Gastrocnemius medialis (tissue), 4 donors: Measurements from ENCODE around the gene ACADVL. TPM values are rescaled to one million over a fixed set of nuclear protein-coding genes. Genes with fewer than 3 reads are reported as not detected.

Experiments
- ATAC-seq, 2 donors: fragments of 150-250 bp; one replicate each; pipeline ENCODE4 v1.9.1; 2016
- DNase-seq, 2 donors: peaks; one replicate each; pipeline ENCODE4 v3.0.0-alpha.2; 2019
- H3K27ac ChIP-seq, 4 donors: fragments of 200-600 bp; sonication (generic); 1 replicate in 1 of 4; 2 replicates in 3 of 4; pipeline ENCODE4 v1.5.1; 2016 to 2018; ENCODE audit warnings: mild to moderate bottlenecking in 2 of 4, moderate library complexity in 1 of 4
- H3K27me3 ChIP-seq, 3 donors: fragments of 200-600 bp; sonication (generic) in 2 of 3; 1 replicate in 1 of 3; 2 replicates in 2 of 3; pipeline versions ENCODE4 v1.5.1 to v1.6.0; 2016 to 2019; ENCODE audit warnings: mild to moderate bottlenecking in 1 of 3, moderate library complexity in 1 of 3
- H3K36me3 ChIP-seq, 2 donors: fragments of 200-600 bp; sonication (generic) in 1 of 2; one replicate each; pipeline ENCODE4 v1.5.1; 2017 to 2018
- H3K4me1 ChIP-seq, 2 donors: fragments of 200-600 bp; sonication (generic) in 1 of 2; one replicate each; pipeline ENCODE4 v1.5.1; 2016 to 2017; ENCODE audit warnings: mild to moderate bottlenecking in 2 of 2
- H3K4me3 ChIP-seq, 4 donors: fragments of 200-600 bp; sonication (generic) in 3 of 4; 1 replicate in 1 of 4; 2 replicates in 3 of 4; pipeline ENCODE4 v1.5.1; 2016 to 2019; ENCODE audit warnings: mild to moderate bottlenecking in 2 of 4
- H3K9me3 ChIP-seq, 3 donors: fragments of 200-600 bp; sonication (generic) in 2 of 3; 1 replicate in 1 of 3; 2 replicates in 2 of 3; pipeline ENCODE4 v1.5.1; 2016 to 2019
- CTCF ChIP-seq, 5 experiments: fragments of 450-650 bp in 3 of 5; fragments of 200-600 bp in 2 of 5; sonication (generic) in 2 of 5; IDR thresholded peaks in 4 of 5; conservative IDR thresholded peaks in 1 of 5; 1 replicate in 4 of 5; 2 replicates in 1 of 5; pipeline ENCODE4 v1.5.1; 2016 to 2019; ENCODE audit warnings: antibody characterized with exemption in 5 of 5, mild to moderate bottlenecking in 3 of 5, moderate library complexity in 3 of 5
- POLR2A ChIP-seq, 2 donors: fragments of 450-650 bp; IDR thresholded peaks; one replicate each; pipeline ENCODE4 v1.6.1; 2017; ENCODE audit warnings: antibody characterized with exemption in 2 of 2, mild to moderate bottlenecking in 2 of 2, moderate library complexity in 2 of 2
- in situ Hi-C, 4 donors: fragments of 200-750 bp; cut with MboI; loops; one replicate each; pipeline versions ENCODE4 v1.15.0 to v1.8.0; 2017; ENCODE audit warnings: low sequenced_read_pairs in 4 of 4
- intact Hi-C: fragments of 100-400 bp; cut with DNase I; formaldehyde crosslinking; loops from one replicate; pipeline ENCODE4 v1.15.1; 2023; ENCODE audit warnings: low total_unique reads
- total RNA-seq, 4 donors: library from RNA; depleted of rRNA; stranded (reverse); fragments of >200 nt; gene quantifications; one replicate each; pipeline versions ENCODE4 v1.1.0 to v1.2.3, GENCODE V29; 2016

The ACADVL gene
- total RNA-seq, 4 donors from 2014 or later: 771 to 1,217 (median 1,086) TPM

DNA sequence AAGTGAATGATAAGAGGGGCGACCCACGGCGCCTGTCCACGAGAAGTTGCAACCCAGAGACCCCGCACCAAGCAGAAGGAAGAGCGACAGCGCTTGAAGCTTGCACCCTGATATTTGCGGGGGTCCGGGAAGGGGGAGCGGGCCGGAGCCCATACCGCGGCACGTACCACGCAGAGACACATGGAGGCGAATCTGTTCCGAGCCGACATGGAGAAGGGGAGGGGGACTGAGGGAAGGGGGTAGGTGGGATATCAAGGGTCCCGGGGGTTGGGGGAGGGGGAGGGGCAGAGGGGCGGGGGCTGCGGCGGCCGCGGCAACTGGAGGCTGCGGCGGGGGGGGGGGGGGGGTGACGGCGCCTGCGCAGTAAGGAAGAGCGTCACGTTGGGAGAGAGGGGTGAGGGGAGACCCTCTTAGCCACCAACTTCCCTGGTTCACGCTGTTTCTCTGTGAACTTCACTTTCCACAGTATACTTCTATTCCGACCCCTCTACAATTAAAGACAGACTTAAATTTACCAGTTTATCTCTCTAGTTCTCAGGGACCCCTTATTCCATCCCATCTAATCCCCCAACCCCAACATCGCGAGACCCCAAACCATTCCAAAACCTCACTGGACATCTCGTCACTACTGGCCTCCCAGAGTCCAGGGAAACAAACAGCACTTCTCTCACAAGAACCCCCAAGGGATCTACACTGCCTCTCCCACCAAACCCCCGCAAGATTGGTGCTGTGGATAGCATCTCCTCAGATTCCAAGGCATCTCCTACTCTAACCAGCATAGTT, 8.1 kb upstream of the ACADVL start:
- Histone ChIP-seq H3K4me1 (peaks cover 18 to 22% of the 10 kb centered on the region in 2 donors), H3K36me3 (no peaks in the 10 kb centered on the region), H3K9me3 (no peaks in the 10 kb centered on the region), H3K27me3 (peaks cover 8 to 25% (median 13%) of the 10 kb centered on the region in 3 donors), H3K27ac (no peak overlapping the region), H3K4me3 (no peak overlapping the region)
- ATAC-seq (no peak), DNase-seq (no peak)
- no peak for TF ChIP-seq POLR2A (IDR thresholded peaks at IDR 0.05)
- in situ Hi-C loops: no loop called here
- intact Hi-C loops: loop anchor here (10.0 kb wide), 1 partner anchor 623 kb away; the partner anchor contains the start of gene KDM6B

GRCh38 chr17:7213895-7214299, 5.8 kb upstream of the ACADVL start:
- peak overlapping the region in 3 of 4 donors; percentile 24 to 76 (median 63) for H3K27ac ChIP-seq
- peak overlapping the region; percentile 61 to 80 (median 68) for H3K4me3 ChIP-seq
- DNase-seq (peak in 1 of 2 donors; percentile 32), ATAC-seq (no peak)
- TF ChIP-seq POLR2A (IDR thresholded peaks at IDR 0.05) (no peak), CTCF (IDR thresholded peaks at IDR 0.05 in 4 of 5, conservative IDR thresholded peaks at IDR 0.05 in 1 of 5) (peak in 2 of 5 experiments; percentile 23)
- H3K4me1 ChIP-seq: peaks cover 34 to 37% of the 10 kb centered on the region in 2 donors
- no peaks in the 10 kb centered on the region for H3K36me3 ChIP-seq
- no peaks in the 10 kb centered on the region for H3K9me3 ChIP-seq
- intact Hi-C loops: loop anchor here (10.0 kb wide), 1 partner anchor 621 kb away; the partner anchor contains the start of gene KDM6B
- in situ Hi-C loops: no loop called here
- peaks cover 8 to 20% (median 13%) of the 10 kb centered on the region in 3 donors for H3K27me3 ChIP-seq

GRCh38 chr17:7214300-7215135, 5.2 kb upstream of the ACADVL start:
- in situ Hi-C loops (no loop called here), intact Hi-C loops (loop anchor here (10.0 kb wide), 1 partner anchor 620 kb away; the partner anchor contains the start of gene KDM6B)
- no peaks in the 10 kb centered on the region for H3K36me3 ChIP-seq
- H3K27me3 ChIP-seq: peaks cover 8 to 20% (median 13%) of the 10 kb centered on the region in 3 donors
- TF ChIP-seq CTCF (IDR thresholded peaks at IDR 0.05 in 4 of 5, conservative IDR thresholded peaks at IDR 0.05 in 1 of 5): peak in 4 of 5 experiments; percentile 40 to 59 (median 44)
- no peak for TF ChIP-seq POLR2A (IDR thresholded peaks at IDR 0.05)
- DNase-seq (peak; percentile 91 to 92), ATAC-seq (peak; percentile 83 to 88)
- H3K9me3 ChIP-seq: no peaks in the 10 kb centered on the region
- H3K4me1 ChIP-seq: peaks cover 39 to 43% of the 10 kb centered on the region in 2 donors
- peak overlapping the region; percentile 61 to 80 (median 68) for H3K4me3 ChIP-seq
- H3K27ac ChIP-seq: peak overlapping the region; percentile 62 to 76 (median 64)

GRCh38 chr17:7215136-7215638, 4.6 kb upstream of the ACADVL start:
- Histone ChIP-seq H3K27ac (peak overlapping the region; percentile 4 to 76 (median 64)), H3K27me3 (peaks cover 8 to 20% (median 13%) of the 10 kb centered on the region in 3 donors), H3K4me1 (peaks cover 39 to 43% of the 10 kb centered on the region in 2 donors), H3K36me3 (no peaks in the 10 kb centered on the region), H3K4me3 (peak overlapping the region in 3 of 4 donors; percentile 61 to 80 (median 66)), H3K9me3 (no peaks in the 10 kb centered on the region)
- in situ Hi-C loops (no loop called here), intact Hi-C loops (loop anchor here (10.0 kb wide), 1 partner anchor 620 kb away; the partner anchor contains the start of gene KDM6B)
- no peak for DNase-seq
- TF ChIP-seq CTCF (IDR thresholded peaks at IDR 0.05 in 4 of 5, conservative IDR thresholded peaks at IDR 0.05 in 1 of 5) (no peak), POLR2A (IDR thresholded peaks at IDR 0.05) (no peak)
- no peak for ATAC-seq
